Fibroblast of lung (primary cell): ENCODE results near the gene SURF2. TPM values are rescaled to one million over a fixed set of nuclear protein-coding genes. Genes with fewer than 3 reads are reported as not detected.

ENCODE experiments used
- DNase-seq, 2 donors: peaks; one replicate each; pipeline versions ENCODE4 v3.0.0 to v3.0.0-alpha.2; 2010; ENCODE audit warnings: low read depth in 2 of 2
- H2AFZ ChIP-seq: 2 replicates; pipeline ENCODE4 v1.5.1; 2012; ENCODE audit warnings: low read length, control low read depth, inconsistent platforms
- H3K27ac ChIP-seq: 2 replicates; pipeline ENCODE4 v1.5.1; 2011; ENCODE audit warnings: low read length, control low read depth; ENCODE audit not compliant: insufficient read depth
- H3K27me3 ChIP-seq: 2 replicates; pipeline ENCODE4 v1.5.1; 2011; ENCODE audit warnings: mild to moderate bottlenecking, low read length; ENCODE audit not compliant: control insufficient read depth, insufficient read depth
- H3K36me3 ChIP-seq: 2 replicates; pipeline ENCODE4 v1.5.1; 2011; ENCODE audit warnings: low read length; ENCODE audit not compliant: control insufficient read depth, insufficient read depth
- H3K4me1 ChIP-seq: 2 replicates; pipeline ENCODE4 v1.5.1; 2011; ENCODE audit warnings: low read length; ENCODE audit not compliant: control insufficient read depth, insufficient read depth; ENCODE audit errors: extremely low read depth
- H3K4me2 ChIP-seq: 2 replicates; pipeline ENCODE4 v1.5.1; 2011; ENCODE audit warnings: low read length, control low read depth; ENCODE audit not compliant: insufficient read depth; ENCODE audit errors: extremely low read depth
- H3K4me3 ChIP-seq, 4 experiments: fragments of 200-600 bp in 1 of 4; sonication (generic) in 1 of 4; replicated peaks in 1 of 4; 2 replicates each; pipeline ENCODE4 v1.5.1; 2011 to 2016; ENCODE audit warnings: low read length in 4 of 4, low read depth in 3 of 4, mild to moderate bottlenecking in 3 of 4, control low read depth in 2 of 4, inconsistent platforms in 1 of 4, mixed read lengths in 1 of 4; ENCODE audit not compliant: insufficient read depth in 1 of 4; ENCODE audit errors: control extremely low read depth in 1 of 4
- H3K79me2 ChIP-seq: 2 replicates; pipeline ENCODE4 v1.5.1; 2012; ENCODE audit warnings: mild to moderate bottlenecking, low read length, inconsistent platforms; ENCODE audit not compliant: control insufficient read depth, insufficient read depth
- H3K9ac ChIP-seq: 2 replicates; pipeline ENCODE4 v1.5.1; 2011; ENCODE audit warnings: mild to moderate bottlenecking, low read length, control low read depth; ENCODE audit not compliant: insufficient read depth
- H3K9me3 ChIP-seq: 2 replicates; pipeline ENCODE4 v1.5.1; 2012; ENCODE audit warnings: low read depth, low read length; ENCODE audit not compliant: control insufficient read depth, insufficient read depth
- H4K20me1 ChIP-seq: 2 replicates; pipeline ENCODE4 v1.5.1; 2011; ENCODE audit warnings: low read length; ENCODE audit not compliant: control insufficient read depth, insufficient read depth; ENCODE audit errors: extremely low read depth
- CTCF ChIP-seq, 2 donors: IDR thresholded peaks in 1 of 2; conservative IDR thresholded peaks in 1 of 2; 1 replicate in 1 of 2; 2 replicates in 1 of 2; pipeline ENCODE4 v1.5.1; 2011 to 2012; ENCODE audit warnings: low read length in 2 of 2, control low read depth in 1 of 2, inconsistent platforms in 1 of 2, low read depth in 1 of 2, mild to moderate bottlenecking in 1 of 2
- EZH2 ChIP-seq: IDR thresholded peaks from 2 replicates; pipeline ENCODE4 v1.5.1; 2012; ENCODE audit warnings: low read length, control low read depth, mild to moderate bottlenecking; ENCODE audit errors: missing control alignments
- polyA minus RNA-seq: library from RNA; depleted of rRNA, polyadenylated mRNA; stranded (reverse); fragments of >200 nt; gene quantifications from 2 replicates; pipeline ENCODE4 v1.2.3, GENCODE V29; 2011; ENCODE audit warnings: low replicate concordance
- polyA plus RNA-seq, 2 donors: library from polyadenylated mRNA; depleted of rRNA in 1 of 2; stranded (reverse) in 1 of 2; unstranded in 1 of 2; fragments of >200 nt; gene quantifications; 2 replicates each; pipeline ENCODE4 v1.2.1, GENCODE V29; 2011 to 2012; ENCODE audit warnings: missing spikeins in 1 of 2
- total RNA-seq: library from RNA; depleted of rRNA; stranded (reverse); fragments of >200 nt; gene quantifications from 2 replicates; pipeline ENCODE4 v1.2.1, GENCODE V29; 2014

SURF2 gene
- 13.9 and 20.3 TPM in 2 replicates for total RNA-seq
- 11.2 and 16.5 TPM in 2 replicates for polyA plus RNA-seq
- polyA plus RNA-seq (2012): 22.3 and 30.3 TPM in 2 replicates
- 5.1 and 5.8 TPM in 2 replicates for polyA minus RNA-seq

GRCh38 chr9:133356391-133357091, at the start of gene SURF2, which contains the start of gene SURF1:
SURF2 (plus strand) TSS chr9:133356550; CDS start chr9:133356593, 43 bp downstream.
SURF1 (minus strand) TSS chr9:133356487; CDS start chr9:133356453, 34 bp downstream.
- Histone ChIP-seq H3K4me3 (peak within 1 kb of the TSS; percentile 70 to 81 (median 76)), H3K27ac (peak within 1 kb of the TSS; percentile 54), H3K27me3 (no peaks in the 10 kb centered on the region), H3K9me3 (no peaks in the 10 kb centered on the region), H3K4me1 (peaks cover 4% of the 10 kb centered on the region), H4K20me1 (no peaks in the 10 kb centered on the region), H2AFZ (no peak within 1 kb of the TSS), H3K9ac (peak within 1 kb of the TSS; percentile 64), H3K36me3 (peaks cover 24% of the 10 kb centered on the region), H3K79me2 (peaks cover 6% of the 10 kb centered on the region), H3K4me2 (peak within 1 kb of the TSS; percentile 88)
- DNase-seq: peak; percentile 69 to 74
- TF ChIP-seq CTCF (conservative IDR thresholded peaks at IDR 0.05 in 1 of 2, IDR thresholded peaks at IDR 0.05 in 1 of 2; ENCODE audit: low read depth in 1 of 2, low read length in 2 of 2) (no peak), EZH2 (no peak)

GRCh38 chr9:133307301-133307700, 49.0 kb upstream of the SURF2 start:
- Histone ChIP-seq H3K27me3 (no peaks in the 10 kb centered on the region), H3K9ac (no peak overlapping the region), H2AFZ (no peak overlapping the region), H3K4me2 (no peak overlapping the region), H3K4me1 (no peaks in the 10 kb centered on the region), H4K20me1 (no peaks in the 10 kb centered on the region), H3K4me3 (no peak overlapping the region), H3K79me2 (no peaks in the 10 kb centered on the region), H3K9me3 (no peaks in the 10 kb centered on the region), H3K36me3 (no peaks in the 10 kb centered on the region), H3K27ac (no peak overlapping the region)
- DNase-seq: no peak
- no peak for TF ChIP-seq CTCF (conservative IDR thresholded peaks at IDR 0.05 in 1 of 2, IDR thresholded peaks at IDR 0.05 in 1 of 2; ENCODE audit: low read depth in 1 of 2, low read length in 2 of 2)
- no peak for TF ChIP-seq EZH2

GRCh38 chr9:133309608-133310007, 46.7 kb upstream of the SURF2 start:
- Histone ChIP-seq H3K79me2 (no peaks in the 10 kb centered on the region), H3K4me2 (no peak overlapping the region), H3K27ac (no peak overlapping the region), H3K4me1 (no peaks in the 10 kb centered on the region), H3K36me3 (no peaks in the 10 kb centered on the region), H2AFZ (no peak overlapping the region), H3K4me3 (no peak overlapping the region), H4K20me1 (no peaks in the 10 kb centered on the region), H3K9ac (no peak overlapping the region), H3K27me3 (no peaks in the 10 kb centered on the region), H3K9me3 (no peaks in the 10 kb centered on the region)
- TF ChIP-seq CTCF (conservative IDR thresholded peaks at IDR 0.05 in 1 of 2, IDR thresholded peaks at IDR 0.05 in 1 of 2; ENCODE audit: low read depth in 1 of 2, low read length in 2 of 2) (no peak), EZH2 (no peak)
- DNase-seq: no peak
